ENCODE data around the gene TMEM145. TPM values are rescaled to one million over a fixed set of nuclear protein-coding genes. Genes with fewer than 3 reads are reported as not detected.

The TMEM145 gene
- total RNA-seq, 6 experiments from 2014 or later, result 0.12 to 0.47 (median 0.34) TPM

DNA sequence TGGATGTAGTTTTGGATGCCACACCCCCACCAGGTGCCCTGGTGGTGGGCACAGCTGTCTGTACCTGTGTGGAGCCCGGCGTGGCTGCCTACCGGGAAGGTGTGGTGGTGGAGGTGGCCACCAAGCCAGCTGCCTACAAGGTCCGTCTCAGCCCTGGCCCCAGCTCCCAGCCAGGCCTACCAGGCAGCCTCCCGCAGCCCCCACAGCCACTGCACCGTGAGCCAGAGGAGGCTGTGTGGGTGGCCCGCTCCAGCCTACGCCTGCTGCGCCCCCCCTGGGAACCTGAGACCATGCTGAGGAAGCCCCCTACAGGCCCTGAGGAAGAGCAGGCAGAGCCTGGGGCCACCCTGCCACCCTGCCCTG lies 40.6 kb upstream of the TMEM145 start:
- H3K27ac Mint-ChIP-seq, result no peak overlapping the region
- H3K27me3 Mint-ChIP-seq (ENCODE audit: insufficient read depth), result peaks cover 9% of the 10 kb centered on the region
- TF ChIP-seq, protein P1, sequence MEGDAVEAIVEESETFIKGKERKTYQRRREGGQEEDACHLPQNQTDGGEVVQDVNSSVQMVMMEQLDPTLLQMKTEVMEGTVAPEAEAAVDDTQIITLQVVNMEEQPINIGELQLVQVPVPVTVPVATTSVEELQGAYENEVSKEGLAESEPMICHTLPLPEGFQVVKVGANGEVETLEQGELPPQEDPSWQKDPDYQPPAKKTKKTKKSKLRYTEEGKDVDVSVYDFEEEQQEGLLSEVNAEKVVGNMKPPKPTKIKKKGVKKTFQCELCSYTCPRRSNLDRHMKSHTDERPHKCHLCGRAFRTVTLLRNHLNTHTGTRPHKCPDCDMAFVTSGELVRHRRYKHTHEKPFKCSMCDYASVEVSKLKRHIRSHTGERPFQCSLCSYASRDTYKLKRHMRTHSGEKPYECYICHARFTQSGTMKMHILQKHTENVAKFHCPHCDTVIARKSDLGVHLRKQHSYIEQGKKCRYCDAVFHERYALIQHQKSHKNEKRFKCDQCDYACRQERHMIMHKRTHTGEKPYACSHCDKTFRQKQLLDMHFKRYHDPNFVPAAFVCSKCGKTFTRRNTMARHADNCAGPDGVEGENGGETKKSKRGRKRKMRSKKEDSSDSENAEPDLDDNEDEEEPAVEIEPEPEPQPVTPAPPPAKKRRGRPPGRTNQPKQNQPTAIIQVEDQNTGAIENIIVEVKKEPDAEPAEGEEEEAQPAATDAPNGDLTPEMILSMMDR (IDR thresholded peaks at IDR 0.05), result no peak
- peaks cover 19% of the 10 kb centered on the region for H3K36me3 Mint-ChIP-seq (ENCODE audit: low read depth)
- H3K4me3 Mint-ChIP-seq, result no peak overlapping the region
- no peaks in the 10 kb centered on the region for H3K9me3 Mint-ChIP-seq
- H3K4me1 Mint-ChIP-seq (ENCODE audit: low read depth), result peaks cover 51% of the 10 kb centered on the region
- DNase-seq, result no peak

- H3K9me3 Mint-ChIP-seq, result no peaks in the 10 kb centered on the region
- DNase-seq, result no peak
- H3K27ac Mint-ChIP-seq, result no peak overlapping the region
- TF ChIP-seq, protein P1 (IDR thresholded peaks at IDR 0.05), result no peak
- peaks cover 55% of the 10 kb centered on the region for H3K4me1 Mint-ChIP-seq (ENCODE audit: low read depth)
- no peak overlapping the region for H3K4me3 Mint-ChIP-seq
- H3K27me3 Mint-ChIP-seq (ENCODE audit: insufficient read depth), result peaks cover 9% of the 10 kb centered on the region
- H3K36me3 Mint-ChIP-seq (ENCODE audit: low read depth), result peaks cover 19% of the 10 kb centered on the region
These were observed 40.1 kb upstream of the TMEM145 start for GRCh38 chr19:42272989-42273406.

GRCh38 chr19:42273407-42274064 lies 39.6 kb upstream of the TMEM145 start:
- H3K4me3 Mint-ChIP-seq, result no peak overlapping the region
- peaks cover 60% of the 10 kb centered on the region for H3K4me1 Mint-ChIP-seq (ENCODE audit: low read depth)
- H3K27me3 Mint-ChIP-seq (ENCODE audit: insufficient read depth), result peaks cover 9% of the 10 kb centered on the region

DNA sequence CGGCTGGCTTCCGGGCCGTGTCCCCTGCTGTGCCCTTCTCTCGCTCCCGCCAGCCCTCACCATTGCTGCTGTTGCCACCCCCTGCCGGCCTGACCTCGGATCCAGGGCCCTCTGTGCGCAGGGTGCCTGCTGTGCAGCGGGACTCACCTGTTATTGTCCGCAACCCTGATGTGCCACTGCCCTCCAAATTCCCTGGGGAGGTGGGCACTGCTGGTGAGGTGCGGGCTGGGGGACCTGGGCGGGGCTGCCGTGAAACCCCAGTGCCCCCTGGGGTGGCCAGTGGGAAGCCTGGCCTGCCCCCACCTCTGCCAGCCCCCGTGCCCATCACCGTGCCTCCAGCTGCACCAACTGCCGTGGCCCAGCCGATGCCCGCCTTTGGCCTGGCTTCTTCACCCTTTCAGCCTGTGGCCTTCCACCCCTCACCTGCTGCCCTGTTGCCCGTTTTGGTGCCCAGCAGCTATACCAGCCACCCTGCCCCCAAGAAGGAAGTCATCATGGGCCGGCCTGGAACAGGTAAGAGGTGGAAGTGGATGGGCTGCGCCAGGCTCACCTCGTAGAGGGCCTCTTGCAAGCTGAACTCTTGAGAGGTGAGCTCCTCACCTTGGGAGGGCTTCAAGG lies 38.9 kb upstream of the TMEM145 start:
- peaks cover 25% of the 10 kb centered on the region for H3K36me3 Mint-ChIP-seq (ENCODE audit: low read depth)
- H3K27ac Mint-ChIP-seq, result peak overlapping the region; percentile 65; the same call in 1 of the 2 replicates
- no peaks in the 10 kb centered on the region for H3K9me3 Mint-ChIP-seq
- no peak overlapping the region for H3K4me3 Mint-ChIP-seq
- H3K4me1 Mint-ChIP-seq (ENCODE audit: low read depth), result peaks cover 67% of the 10 kb centered on the region
- TF ChIP-seq, protein P1 (IDR thresholded peaks at IDR 0.05), result no peak
- peaks cover 9% of the 10 kb centered on the region for H3K27me3 Mint-ChIP-seq (ENCODE audit: insufficient read depth)
- DNase-seq, result no peak

More at GRCh38 chr19:42273407-42274064, 39.6 kb upstream of the TMEM145 start:
- no peaks in the 10 kb centered on the region for H3K9me3 Mint-ChIP-seq
- peaks cover 23% of the 10 kb centered on the region for H3K36me3 Mint-ChIP-seq (ENCODE audit: low read depth)
- H3K27ac Mint-ChIP-seq, result no peak overlapping the region
- TF ChIP-seq, protein P1 (IDR thresholded peaks at IDR 0.05), result no peak
- DNase-seq, result no peak

GRCh38 chr19:42275103-42275502 lies 38.0 kb upstream of the TMEM145 start:
- Mint-ChIP-seq H3K27me3 (ENCODE audit: insufficient read depth) (peaks cover 12% of the 10 kb centered on the region), H3K27ac (peak overlapping the region; percentile 65), H3K4me1 (ENCODE audit: low read depth) (peaks cover 67% of the 10 kb centered on the region), H3K4me3 (peak overlapping the region; percentile 69), H3K9me3 (no peaks in the 10 kb centered on the region), H3K36me3 (ENCODE audit: low read depth) (peaks cover 25% of the 10 kb centered on the region)
- no peak for DNase-seq
- TF ChIP-seq, protein P1 (IDR thresholded peaks at IDR 0.05), result no peak

All from HFFc6 (cell line).